Ovary (tissue), 3 donors: ENCODE data around the gene CARD18.

Experiments
- EP300 ChIP-seq: sonication (generic); formaldehyde crosslinking; IDR thresholded peaks from one replicate; pipeline ENCODE4 v1.6.1; 2017; ENCODE audit warnings: antibody characterized with exemption
- POLR2A ChIP-seq: fragments of 450-650 bp; IDR thresholded peaks from one replicate; pipeline ENCODE4 v1.6.1; 2017; ENCODE audit warnings: antibody characterized with exemption, mild to moderate bottlenecking, moderate library complexity
- TF ChIP-seq, protein P1 (sequence below), 3 donors: fragments of 450-650 bp in 2 of 3; fragments of 200-600 bp in 1 of 3; IDR thresholded peaks; one replicate each; pipeline versions ENCODE4 v1.5.1 to v1.8.0; 2016 to 2022; ENCODE audit warnings: antibody characterized with exemption in 3 of 3, mild to moderate bottlenecking in 1 of 3
- donor health status: DM: no; HTN: no; CAD: no.

DNA sequence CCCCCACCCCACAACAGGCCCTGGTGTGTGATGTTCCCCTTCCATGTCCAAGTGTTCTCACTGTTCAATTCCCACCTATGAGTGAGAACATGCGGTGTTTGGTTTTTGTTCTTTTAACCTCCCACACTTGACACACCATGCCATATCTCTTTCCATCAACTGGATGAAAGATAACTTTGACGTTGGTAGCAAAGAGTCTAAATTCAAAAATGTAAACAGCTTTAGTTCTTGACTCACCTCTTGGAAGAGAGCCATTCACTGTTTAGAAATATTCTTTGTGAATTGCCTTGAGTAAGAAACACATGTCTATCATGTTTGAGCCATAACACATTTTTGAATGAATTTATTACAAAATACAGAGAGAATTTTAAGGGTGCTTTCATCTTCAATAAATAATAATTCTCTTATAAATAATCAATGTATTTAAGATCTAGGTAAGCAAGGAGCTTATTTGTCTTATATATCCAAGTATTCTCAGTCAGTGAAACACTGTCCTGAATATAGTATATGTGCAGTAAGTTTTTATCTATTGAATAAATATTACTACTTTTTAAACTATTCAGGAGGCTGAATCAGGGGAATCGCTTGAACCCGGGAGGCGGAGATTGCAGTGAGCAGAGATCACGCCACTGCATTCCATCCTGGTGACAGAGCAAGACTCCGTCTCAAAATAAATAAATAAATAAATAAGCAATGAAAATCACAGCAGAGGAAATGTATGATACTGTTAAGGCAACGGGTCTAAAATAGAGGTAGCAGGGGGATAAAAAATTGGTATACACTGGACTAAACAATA lies 6.7 kb downstream of the CARD18 start:
- TF ChIP-seq, protein P1, sequence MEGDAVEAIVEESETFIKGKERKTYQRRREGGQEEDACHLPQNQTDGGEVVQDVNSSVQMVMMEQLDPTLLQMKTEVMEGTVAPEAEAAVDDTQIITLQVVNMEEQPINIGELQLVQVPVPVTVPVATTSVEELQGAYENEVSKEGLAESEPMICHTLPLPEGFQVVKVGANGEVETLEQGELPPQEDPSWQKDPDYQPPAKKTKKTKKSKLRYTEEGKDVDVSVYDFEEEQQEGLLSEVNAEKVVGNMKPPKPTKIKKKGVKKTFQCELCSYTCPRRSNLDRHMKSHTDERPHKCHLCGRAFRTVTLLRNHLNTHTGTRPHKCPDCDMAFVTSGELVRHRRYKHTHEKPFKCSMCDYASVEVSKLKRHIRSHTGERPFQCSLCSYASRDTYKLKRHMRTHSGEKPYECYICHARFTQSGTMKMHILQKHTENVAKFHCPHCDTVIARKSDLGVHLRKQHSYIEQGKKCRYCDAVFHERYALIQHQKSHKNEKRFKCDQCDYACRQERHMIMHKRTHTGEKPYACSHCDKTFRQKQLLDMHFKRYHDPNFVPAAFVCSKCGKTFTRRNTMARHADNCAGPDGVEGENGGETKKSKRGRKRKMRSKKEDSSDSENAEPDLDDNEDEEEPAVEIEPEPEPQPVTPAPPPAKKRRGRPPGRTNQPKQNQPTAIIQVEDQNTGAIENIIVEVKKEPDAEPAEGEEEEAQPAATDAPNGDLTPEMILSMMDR (IDR thresholded peaks at IDR 0.05) = no peak
- TF ChIP-seq POLR2A = no peak
- TF ChIP-seq EP300 = no peak
